Keratinocyte (primary cell): Measurements from ENCODE around the gene UTP11. TPM values are rescaled to one million over a fixed set of nuclear protein-coding genes. Genes with fewer than 3 reads are reported as not detected.
"Not testable (repeated sequence)": the region's sequence is repeated elsewhere in the genome, so short reads cannot be mapped to it uniquely, and the experiment has no call there.

ENCODE experiments used
- DNase-seq: peaks from one replicate; pipeline ENCODE4 v3.0.0-alpha.2; 2011; ENCODE audit warnings: low read depth, missing footprints, low spot score
- FAIRE-seq: peaks from 2 replicates; lab custom pipeline; 2011; peaks lifted over from hg19 to GRCh38; lab: Jason Lieb, UNC
- H2AFZ ChIP-seq: 2 replicates; pipeline ENCODE4 v1.6.0; 2012; ENCODE audit warnings: low read length, control low read depth, inconsistent platforms; ENCODE audit not compliant: control insufficient read depth
- H3K27ac ChIP-seq: 2 replicates; pipeline ENCODE4 v1.5.1; 2011; ENCODE audit warnings: low read length; ENCODE audit not compliant: control insufficient read depth, insufficient read depth
- H3K27me3 ChIP-seq: 3 replicates; pipeline ENCODE4 v1.6.0; 2011; ENCODE audit warnings: low read length; ENCODE audit not compliant: control insufficient read depth, insufficient read depth; ENCODE audit errors: extremely low read depth
- H3K36me3 ChIP-seq, 2 experiments: 2 replicates in 1 of 2; 3 replicates in 1 of 2; pipeline ENCODE4 v1.5.1; 2011; ENCODE audit warnings: low read length in 2 of 2, mild to moderate bottlenecking in 1 of 2; ENCODE audit not compliant: control insufficient read depth in 2 of 2, insufficient read depth in 2 of 2; ENCODE audit errors: extremely low read depth in 1 of 2
- H3K4me1 ChIP-seq: 3 replicates; pipeline ENCODE4 v1.5.1; 2011; ENCODE audit warnings: low read length; ENCODE audit not compliant: control insufficient read depth, insufficient read depth; ENCODE audit errors: extremely low read depth
- H3K4me2 ChIP-seq: 3 replicates; pipeline ENCODE4 v1.6.0; 2011; ENCODE audit warnings: low read depth, low read length; ENCODE audit not compliant: control insufficient read depth, insufficient read depth; ENCODE audit errors: extremely low read depth
- H3K4me3 ChIP-seq, 3 experiments: fragments of 200-600 bp in 1 of 3; sonication (generic) in 1 of 3; 2 replicates in 2 of 3; 3 replicates in 1 of 3; pipeline ENCODE4 v1.5.1; 2011 to 2016; ENCODE audit warnings: low read length in 3 of 3, mild to moderate bottlenecking in 3 of 3, control low read depth in 2 of 3, inconsistent platforms in 1 of 3, low read depth in 1 of 3, mixed read lengths in 1 of 3, mixed run types in 1 of 3, moderate library complexity in 1 of 3; ENCODE audit not compliant: control insufficient read depth in 2 of 3, insufficient read depth in 2 of 3; ENCODE audit errors: extremely low read depth in 1 of 3
- H3K79me2 ChIP-seq: 2 replicates; pipeline ENCODE4 v1.6.0; 2012; ENCODE audit warnings: low read length; ENCODE audit not compliant: control insufficient read depth, insufficient read depth
- H3K9ac ChIP-seq: 3 replicates; pipeline ENCODE4 v1.6.0; 2011; ENCODE audit warnings: low read length; ENCODE audit not compliant: control insufficient read depth, insufficient read depth; ENCODE audit errors: extremely low read depth
- H3K9me1 ChIP-seq: 3 replicates; pipeline ENCODE4 v1.6.0; 2011; ENCODE audit warnings: low read length; ENCODE audit not compliant: control insufficient read depth, insufficient read depth; ENCODE audit errors: extremely low read depth
- H3K9me3 ChIP-seq: 2 replicates; pipeline ENCODE4 v1.5.1; 2012; ENCODE audit warnings: low read depth, low read length; ENCODE audit not compliant: control insufficient read depth
- H4K20me1 ChIP-seq: 3 replicates; pipeline ENCODE4 v1.6.0; 2011; ENCODE audit warnings: low read length; ENCODE audit not compliant: control insufficient read depth, insufficient read depth; ENCODE audit errors: extremely low read depth
- CTCF ChIP-seq, 3 experiments: IDR thresholded peaks in 1 of 3; conservative IDR thresholded peaks in 1 of 3; optimal IDR thresholded peaks in 1 of 3; 2 replicates in 2 of 3; 3 replicates in 1 of 3; pipeline versions ENCODE3 to v1.5.1; 2011; ENCODE audit warnings: low read length in 3 of 3, mild to moderate bottlenecking in 3 of 3, moderate library complexity in 2 of 3, control low read depth in 1 of 3, inconsistent platforms in 1 of 3; ENCODE audit not compliant: insufficient read depth in 2 of 3; ENCODE audit errors: extremely low read depth in 1 of 3
- EZH2 ChIP-seq: IDR thresholded peaks from one replicate; pipeline ENCODE4 v1.6.1; 2012; ENCODE audit warnings: inconsistent platforms, mild to moderate bottlenecking, low read length, moderate library complexity
- dilution Hi-C: fragments of 300-500 bp; cut with MboI; formaldehyde crosslinking; loops from one replicate; pipeline ENCODE4 v1.7.0; 2020; ENCODE audit warnings: low sequenced_read_pairs; ENCODE audit not compliant: extremely low pct_ligation_motif_present
- polyA plus RNA-seq, 5 experiments: library from polyadenylated mRNA; depleted of rRNA in 3 of 5; stranded (reverse) in 3 of 5; stranded (forward) in 1 of 5; unstranded in 1 of 5; fragments of >200 nt; gene quantifications; 1 replicate in 1 of 5; 2 replicates in 3 of 5; 3 replicates in 1 of 5; pipeline versions ENCODE4 v1.2.1 to v1.2.3, GENCODE V29; 2011 to 2012; ENCODE audit warnings: missing spikeins in 2 of 5, low read depth in 1 of 5, low replicate concordance in 1 of 5

The UTP11 gene
- polyA plus RNA-seq, 1 donor (not counting 4 experiments of a cell fraction or from before 2014, with no cell fraction given), result 50.0 TPM

- no peak overlapping the region for H3K9ac ChIP-seq
- H3K36me3 ChIP-seq, result peaks cover 11 to 15% of the 10 kb centered on the region in 2 experiments
- no peaks in the 10 kb centered on the region for H3K9me3 ChIP-seq
- no peak for TF ChIP-seq EZH2
- no peak for TF ChIP-seq CTCF (optimal IDR thresholded peaks at IDR 0.05 in 1 of 3, IDR thresholded peaks at IDR 0.05 in 1 of 3, conservative IDR thresholded peaks at IDR 0.05 in 1 of 3; ENCODE audit: extremely low read depth in 1 of 3, insufficient read depth in 2 of 3, low read length in 3 of 3)
- DNase-seq (no peak), FAIRE-seq (no peak)
- no peak overlapping the region for H3K4me3 ChIP-seq
- dilution Hi-C loops, result no loop called here
- no peaks in the 10 kb centered on the region for H3K4me1 ChIP-seq
- H3K27me3 ChIP-seq, result no peaks in the 10 kb centered on the region
- no peaks in the 10 kb centered on the region for H3K9me1 ChIP-seq
- no peaks in the 10 kb centered on the region for H4K20me1 ChIP-seq
- H3K4me2 ChIP-seq, result no peak overlapping the region
- H2AFZ ChIP-seq, result no peak overlapping the region
- no peak overlapping the region for H3K27ac ChIP-seq
- H3K79me2 ChIP-seq, result no peaks in the 10 kb centered on the region
Observed at GRCh38 chr1:37965301-37965700, 47.2 kb upstream of the UTP11 start.

GRCh38 chr1:37973684-37974083 lies 38.9 kb upstream of the UTP11 start:
- H3K27ac ChIP-seq, H3K79me2 ChIP-seq, dilution Hi-C loops, H3K4me3 ChIP-seq, DNase-seq, FAIRE-seq, H4K20me1 ChIP-seq, H3K9ac ChIP-seq, H3K27me3 ChIP-seq, H3K9me1 ChIP-seq, H2AFZ ChIP-seq, H3K4me2 ChIP-seq, H3K4me1 ChIP-seq, H3K9me3 ChIP-seq: not testable (repeated sequence)
- H3K36me3 ChIP-seq, result peaks cover 16 to 21% of the 10 kb centered on the region in 2 experiments

GRCh38 chr1:37974567-37974966 lies 38.0 kb upstream of the UTP11 start:
- Histone ChIP-seq H3K9ac (no peak overlapping the region), H3K9me3 (no peaks in the 10 kb centered on the region), H3K27me3 (no peaks in the 10 kb centered on the region), H2AFZ (no peak overlapping the region), H3K4me1 (no peaks in the 10 kb centered on the region), H3K4me2 (no peak overlapping the region), H3K36me3 (peaks cover 18% of the 10 kb centered on the region in 2 experiments), H3K27ac (no peak overlapping the region), H3K4me3 (no peak overlapping the region), H4K20me1 (no peaks in the 10 kb centered on the region), H3K9me1 (no peaks in the 10 kb centered on the region), H3K79me2 (peaks cover 3% of the 10 kb centered on the region)
- FAIRE-seq, result no peak
- no peak for DNase-seq
- no peak for TF ChIP-seq EZH2
- TF ChIP-seq CTCF (optimal IDR thresholded peaks at IDR 0.05 in 1 of 3, IDR thresholded peaks at IDR 0.05 in 1 of 3, conservative IDR thresholded peaks at IDR 0.05 in 1 of 3; ENCODE audit: extremely low read depth in 1 of 3, insufficient read depth in 2 of 3, low read length in 3 of 3), result no peak
- dilution Hi-C loops, result no loop called here
